GM12891 (cell line): Measurements from ENCODE around the gene CCDC50.

ENCODE experiments used
- PAX5 ChIP-seq: IDR thresholded peaks from 2 replicates; pipeline ENCODE4 v1.6.1; 2011; ENCODE audit warnings: low read length, moderate library complexity, mild to moderate bottlenecking; ENCODE audit not compliant: insufficient read depth, severe bottlenecking
- POLR2A ChIP-seq: IDR thresholded peaks from 2 replicates; pipeline ENCODE4 v1.6.1; 2011; ENCODE audit warnings: low read depth, low read length, control low read depth
- POLR2AphosphoS5 ChIP-seq: IDR thresholded peaks from 2 replicates; pipeline ENCODE4 v1.6.1; 2011; ENCODE audit warnings: low read depth, low read length, control low read depth
- POU2F2 ChIP-seq: IDR thresholded peaks from 2 replicates; pipeline ENCODE4 v1.6.1; 2011; ENCODE audit warnings: low read depth, mild to moderate bottlenecking, control low read depth, low read length, moderate library complexity
- TAF1 ChIP-seq: IDR thresholded peaks from 2 replicates; pipeline ENCODE4 v1.6.1; 2011; ENCODE audit warnings: low read depth, low read length, control low read depth

DNA sequence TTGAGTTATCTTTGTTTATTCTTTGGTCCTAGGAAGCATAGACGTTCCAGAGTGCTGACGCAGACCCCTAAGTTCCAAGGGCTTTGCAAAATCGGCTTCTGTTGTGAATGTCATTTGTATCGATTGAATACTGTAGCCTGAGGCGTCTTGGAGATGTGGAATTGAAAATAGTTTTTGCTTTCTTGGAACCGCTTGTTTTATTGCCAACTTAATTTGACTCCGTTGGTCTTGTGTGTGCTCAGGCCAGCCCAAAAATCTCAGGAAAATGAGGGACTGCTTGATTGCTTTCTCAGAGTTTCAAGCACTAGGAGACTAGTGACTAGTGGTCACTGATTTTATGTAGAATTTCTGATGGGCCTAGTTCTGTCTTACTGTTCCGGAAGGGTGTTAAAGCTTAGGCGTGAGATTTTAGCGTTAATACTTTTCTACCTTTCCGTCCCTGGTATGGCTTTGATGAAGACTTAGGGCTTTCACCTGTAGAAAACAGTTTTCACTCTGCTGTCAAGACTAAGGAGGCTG, 1.4 kb downstream of the CCDC50 start:
- no peak for TF ChIP-seq POLR2AphosphoS5
- TF ChIP-seq POU2F2, result no peak
- no peak for TF ChIP-seq POLR2A
- no peak for TF ChIP-seq TAF1
- no peak for TF ChIP-seq PAX5
